WTC11 (cell line): ENCODE data around the gene B3GNT9.

Source experiments
- MXD4 ChIP-seq: fragments of 250-450 bp; sonication (Bioruptor Pico); IDR thresholded peaks from 2 replicates; pipeline ENCODE4 v1.8.0; 2021; ENCODE audit warnings: mild to moderate bottlenecking, moderate library complexity, borderline replicate concordance
- NR2C2 ChIP-seq: sonication (generic); formaldehyde crosslinking; IDR thresholded peaks from 2 replicates; pipeline ENCODE4 v1.8.0; 2022; ENCODE audit warnings: mild to moderate bottlenecking, missing genetic modification reagents
- OVOL2 ChIP-seq: fragments of 250-450 bp; sonication (Bioruptor Pico); IDR thresholded peaks from 2 replicates; pipeline ENCODE4 v1.9.0; 2021; ENCODE audit warnings: mild to moderate bottlenecking, borderline replicate concordance
- TF ChIP-seq, protein P1 (sequence below): fragments of 200-600 bp; IDR thresholded peaks from 2 replicates; pipeline ENCODE4 v1.8.0; 2022; ENCODE audit warnings: antibody characterized with exemption
- TF ChIP-seq, protein P2 (sequence below): sonication (generic); formaldehyde crosslinking; IDR thresholded peaks from 2 replicates; pipeline ENCODE4 v1.8.0; 2022; ENCODE audit warnings: mild to moderate bottlenecking, missing genetic modification reagents

- TF ChIP-seq, protein P1, sequence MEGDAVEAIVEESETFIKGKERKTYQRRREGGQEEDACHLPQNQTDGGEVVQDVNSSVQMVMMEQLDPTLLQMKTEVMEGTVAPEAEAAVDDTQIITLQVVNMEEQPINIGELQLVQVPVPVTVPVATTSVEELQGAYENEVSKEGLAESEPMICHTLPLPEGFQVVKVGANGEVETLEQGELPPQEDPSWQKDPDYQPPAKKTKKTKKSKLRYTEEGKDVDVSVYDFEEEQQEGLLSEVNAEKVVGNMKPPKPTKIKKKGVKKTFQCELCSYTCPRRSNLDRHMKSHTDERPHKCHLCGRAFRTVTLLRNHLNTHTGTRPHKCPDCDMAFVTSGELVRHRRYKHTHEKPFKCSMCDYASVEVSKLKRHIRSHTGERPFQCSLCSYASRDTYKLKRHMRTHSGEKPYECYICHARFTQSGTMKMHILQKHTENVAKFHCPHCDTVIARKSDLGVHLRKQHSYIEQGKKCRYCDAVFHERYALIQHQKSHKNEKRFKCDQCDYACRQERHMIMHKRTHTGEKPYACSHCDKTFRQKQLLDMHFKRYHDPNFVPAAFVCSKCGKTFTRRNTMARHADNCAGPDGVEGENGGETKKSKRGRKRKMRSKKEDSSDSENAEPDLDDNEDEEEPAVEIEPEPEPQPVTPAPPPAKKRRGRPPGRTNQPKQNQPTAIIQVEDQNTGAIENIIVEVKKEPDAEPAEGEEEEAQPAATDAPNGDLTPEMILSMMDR, result peak; percentile 83
- TF ChIP-seq MXD4, result no peak
- TF ChIP-seq, protein P2, sequence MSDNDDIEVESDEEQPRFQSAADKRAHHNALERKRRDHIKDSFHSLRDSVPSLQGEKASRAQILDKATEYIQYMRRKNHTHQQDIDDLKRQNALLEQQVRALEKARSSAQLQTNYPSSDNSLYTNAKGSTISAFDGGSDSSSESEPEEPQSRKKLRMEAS, result no peak
- no peak for TF ChIP-seq OVOL2
- TF ChIP-seq NR2C2 (CRISPR knock-in tag), result no peak
Measured at GRCh38 chr16:67169642-67170167, 18.9 kb upstream of the B3GNT9 start.
